OCI-LY3 (cell line): ENCODE data around the gene CD63.

Experiments
- H2AFZ ChIP-seq: fragments of 200-600, 300-600 bp; shearing (Covaris generic); 2 replicates; pipeline ENCODE4 v1.6.0; 2014; ENCODE audit warnings: antibody characterized with exemption, low read depth, low read length
- H3K27ac ChIP-seq: fragments of 200-600, 300-600 bp; sonication (generic); 2 replicates; pipeline ENCODE4 v1.5.1; 2014; ENCODE audit warnings: mild to moderate bottlenecking, low read length, moderate library complexity, mixed read lengths
- H3K27me3 ChIP-seq: fragments of 200-600, 300-600 bp; sonication (generic); 2 replicates; pipeline ENCODE4 v1.6.1; 2014; ENCODE audit warnings: low read depth, low read length, mixed read lengths
- H3K36me3 ChIP-seq: fragments of 200-600, 300-600 bp; sonication (generic); replicated peaks from 2 replicates; pipeline ENCODE3; 2014; ENCODE audit warnings: low read depth, low read length, mixed read lengths
- H3K4me1 ChIP-seq: fragments of 300-600, 200-600 bp; sonication (generic); 2 replicates; pipeline ENCODE4 v1.6.1; 2014; ENCODE audit warnings: low read length, mixed read lengths
- H3K4me2 ChIP-seq: fragments of 200-600, 300-600 bp; sonication (generic); 2 replicates; pipeline ENCODE4 v1.6.1; 2014; ENCODE audit warnings: low read length, mixed read lengths
- H3K4me3 ChIP-seq: fragments of 300-600, 200-600 bp; sonication (generic); 2 replicates; pipeline ENCODE4 v1.5.1; 2014; ENCODE audit warnings: antibody characterized with exemption, mild to moderate bottlenecking, low read length, moderate library complexity
- H3K79me2 ChIP-seq: fragments of 300-600, 200-600 bp; shearing (Covaris generic); 2 replicates; pipeline ENCODE4 v1.6.1; 2014; ENCODE audit warnings: mild to moderate bottlenecking, low read length, mixed read lengths
- H3K9ac ChIP-seq: fragments of 300-600, 200-600 bp; shearing (Covaris generic); 2 replicates; pipeline ENCODE4 v1.6.0; 2014; ENCODE audit warnings: mild to moderate bottlenecking, low read length, moderate library complexity
- H3K9me3 ChIP-seq: fragments of 200-600, 300-600 bp; shearing (Covaris generic); 2 replicates; pipeline ENCODE4 v1.6.1; 2014; ENCODE audit warnings: low read length, mixed read lengths; ENCODE audit not compliant: insufficient read depth
- H4K20me1 ChIP-seq: fragments of 200-600, 300-600 bp; sonication (generic); 2 replicates; pipeline ENCODE4 v1.6.1; 2016; ENCODE audit warnings: low read length, mixed read lengths; ENCODE audit not compliant: insufficient read depth
- EZH2phosphoT487 ChIP-seq: fragments of 200-600 bp; shearing (Covaris generic); IDR thresholded peaks from 2 replicates; pipeline ENCODE4 v1.6.1; 2018; ENCODE audit warnings: antibody characterized with exemption, mixed run types, low read depth
- TF ChIP-seq, protein P1 (sequence below): fragments of 200-600, 300-600 bp; sonication (generic); IDR thresholded peaks from 2 replicates; pipeline ENCODE4 v1.5.1; 2014; ENCODE audit warnings: antibody characterized with exemption, low read length, low read depth

The CD63 gene

DNA sequence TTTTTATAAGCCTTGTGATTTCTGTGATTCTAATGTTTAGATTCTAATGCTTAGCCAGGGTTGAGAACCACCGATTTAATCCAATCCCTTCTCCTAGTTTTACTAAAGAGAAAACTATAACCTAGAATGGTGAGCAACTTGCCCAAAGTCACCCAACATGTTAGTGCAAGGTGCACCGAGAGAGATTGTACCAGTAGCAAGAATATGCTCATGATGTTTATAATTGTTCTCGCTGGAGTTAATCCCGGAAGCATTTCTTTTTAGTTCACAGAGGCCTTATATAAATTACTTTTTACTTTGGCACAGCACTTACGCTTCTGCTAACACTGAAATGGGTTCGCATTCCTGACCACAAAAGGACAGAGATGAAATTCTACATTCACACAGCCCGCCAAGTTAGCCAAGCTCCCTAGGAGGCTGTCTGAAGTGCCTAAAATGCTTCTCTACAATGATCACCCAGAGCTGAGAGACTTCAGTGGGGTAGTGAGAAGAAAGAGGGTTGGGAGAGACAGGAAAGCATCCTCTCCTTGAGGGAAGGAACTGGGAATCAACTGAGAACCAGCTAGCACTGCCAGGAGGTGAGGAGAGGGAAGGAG is 13.5 kb downstream of the CD63 start:
- Histone ChIP-seq H3K9me3 (no peaks in the 10 kb centered on the region), H2AFZ (peak overlapping the region; percentile 99), H4K20me1 (no peaks in the 10 kb centered on the region), H3K4me1 (peaks cover 15% of the 10 kb centered on the region), H3K79me2 (peaks cover 7% of the 10 kb centered on the region; the same call in 1 of the 2 replicates), H3K36me3 (no peaks in the 10 kb centered on the region), H3K27me3 (peaks cover 9% of the 10 kb centered on the region), H3K9ac (peak overlapping the region; percentile 86; the same call in 1 of the 2 replicates), H3K4me2 (peak overlapping the region; percentile 90), H3K4me3 (peak overlapping the region; percentile 91), H3K27ac (no peak overlapping the region)
- TF ChIP-seq EZH2phosphoT487 = no peak
- TF ChIP-seq, protein P1, sequence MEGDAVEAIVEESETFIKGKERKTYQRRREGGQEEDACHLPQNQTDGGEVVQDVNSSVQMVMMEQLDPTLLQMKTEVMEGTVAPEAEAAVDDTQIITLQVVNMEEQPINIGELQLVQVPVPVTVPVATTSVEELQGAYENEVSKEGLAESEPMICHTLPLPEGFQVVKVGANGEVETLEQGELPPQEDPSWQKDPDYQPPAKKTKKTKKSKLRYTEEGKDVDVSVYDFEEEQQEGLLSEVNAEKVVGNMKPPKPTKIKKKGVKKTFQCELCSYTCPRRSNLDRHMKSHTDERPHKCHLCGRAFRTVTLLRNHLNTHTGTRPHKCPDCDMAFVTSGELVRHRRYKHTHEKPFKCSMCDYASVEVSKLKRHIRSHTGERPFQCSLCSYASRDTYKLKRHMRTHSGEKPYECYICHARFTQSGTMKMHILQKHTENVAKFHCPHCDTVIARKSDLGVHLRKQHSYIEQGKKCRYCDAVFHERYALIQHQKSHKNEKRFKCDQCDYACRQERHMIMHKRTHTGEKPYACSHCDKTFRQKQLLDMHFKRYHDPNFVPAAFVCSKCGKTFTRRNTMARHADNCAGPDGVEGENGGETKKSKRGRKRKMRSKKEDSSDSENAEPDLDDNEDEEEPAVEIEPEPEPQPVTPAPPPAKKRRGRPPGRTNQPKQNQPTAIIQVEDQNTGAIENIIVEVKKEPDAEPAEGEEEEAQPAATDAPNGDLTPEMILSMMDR = no peak

DNA sequence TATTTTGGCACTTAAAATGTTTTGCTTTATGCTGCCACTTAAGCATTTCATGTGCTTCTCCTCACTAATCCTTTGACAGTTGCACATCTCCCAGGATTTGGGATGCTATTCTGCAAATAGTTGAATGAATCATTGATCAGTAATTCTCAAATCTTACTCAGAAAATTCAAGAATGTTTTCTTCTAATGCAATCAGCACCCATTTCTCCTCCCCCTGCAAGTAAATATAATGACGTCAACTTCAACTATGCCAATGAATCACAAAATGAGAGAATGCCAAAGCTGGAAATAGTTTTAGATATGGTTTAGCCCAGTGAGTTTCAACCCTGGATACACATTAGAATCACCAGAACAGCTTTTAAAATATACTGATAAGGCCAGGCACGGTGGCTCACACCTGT is 15.1 kb downstream of the CD63 start:
- Histone ChIP-seq H3K4me3 (no peak overlapping the region), H3K9ac (no peak overlapping the region), H3K79me2 (peaks cover 7% of the 10 kb centered on the region; the same call in 1 of the 2 replicates), H3K27me3 (peaks cover 21% of the 10 kb centered on the region), H3K4me2 (no peak overlapping the region), H2AFZ (no peak overlapping the region), H3K4me1 (peaks cover 20% of the 10 kb centered on the region), H3K27ac (no peak overlapping the region), H3K9me3 (no peaks in the 10 kb centered on the region), H3K36me3 (no peaks in the 10 kb centered on the region), H4K20me1 (no peaks in the 10 kb centered on the region)
- TF ChIP-seq, protein P1 = no peak
- no peak for TF ChIP-seq EZH2phosphoT487

DNA sequence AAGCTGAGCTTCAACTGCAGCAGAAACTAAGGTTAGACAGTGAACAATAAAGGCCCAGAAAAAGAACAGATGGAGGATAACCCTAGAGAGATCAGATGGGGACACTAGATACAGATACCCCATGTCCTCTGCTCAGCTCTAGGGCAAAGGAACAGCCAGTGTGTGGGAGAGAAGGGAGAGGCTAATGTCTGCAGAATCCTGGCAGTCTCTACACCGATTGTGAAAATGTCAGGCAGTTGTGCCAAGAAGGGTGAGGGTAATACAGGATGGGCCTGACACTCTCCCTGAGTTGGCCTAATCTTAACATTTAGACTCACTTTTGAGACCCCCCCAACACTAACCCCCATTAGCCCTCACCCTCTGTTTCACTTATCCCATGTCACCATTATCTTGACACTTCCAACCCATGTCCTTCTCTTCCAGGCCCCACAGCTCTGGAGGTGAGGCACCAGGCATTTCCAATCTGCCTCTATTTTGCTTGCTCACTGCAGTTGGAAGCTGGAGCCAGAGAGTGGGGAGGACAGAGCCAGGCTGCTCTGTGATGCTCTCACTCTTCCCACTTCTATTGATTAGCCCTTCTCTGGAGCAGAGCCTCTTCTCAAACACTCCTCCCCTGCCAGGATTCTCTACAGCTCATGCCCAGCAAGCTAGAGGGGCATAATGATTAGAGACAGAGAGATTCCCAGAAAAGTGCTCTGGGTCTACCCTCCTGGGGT is 16.0 kb downstream of the CD63 start:
- TF ChIP-seq, protein P1 = no peak
- no peak for TF ChIP-seq EZH2phosphoT487

DNA sequence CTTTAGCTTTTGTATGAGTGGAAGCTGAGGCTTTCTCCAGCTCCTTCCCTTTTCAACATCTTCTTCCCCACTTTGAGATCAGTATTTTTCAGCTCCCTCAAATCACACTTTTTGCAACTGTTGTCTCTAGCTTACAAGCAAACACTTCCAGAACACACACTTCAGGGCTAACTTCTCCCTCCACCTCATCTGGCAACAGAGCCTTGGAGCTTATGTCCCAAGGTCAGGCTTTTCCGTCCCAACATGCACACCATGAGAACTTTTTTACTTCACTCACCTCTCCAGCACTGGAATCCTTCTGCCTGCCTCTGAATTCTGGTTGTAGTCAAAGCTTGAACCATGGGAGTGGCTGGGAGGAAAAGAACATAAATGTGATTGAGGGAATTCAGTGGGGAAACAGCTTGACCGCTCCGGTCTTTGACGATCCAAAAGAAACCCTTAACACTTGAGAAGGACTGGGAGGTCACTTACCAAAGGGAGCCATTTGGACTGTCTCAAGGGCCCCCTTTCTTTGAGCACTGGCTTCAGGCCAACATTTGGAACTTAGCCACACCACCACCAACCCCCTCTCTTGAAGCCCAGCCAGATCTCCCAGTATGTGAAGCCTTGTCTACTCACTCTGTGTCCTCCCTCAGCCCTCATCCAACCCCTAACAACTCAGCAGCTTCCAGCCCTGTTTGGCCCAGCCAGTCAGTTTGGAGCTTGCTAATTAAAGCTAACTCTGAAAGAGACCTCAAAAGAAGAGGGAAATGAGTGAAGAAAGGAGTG is 16.8 kb downstream of the CD63 start:
- Histone ChIP-seq H3K27me3 (peaks cover 25% of the 10 kb centered on the region), H3K4me3 (no peak overlapping the region), H3K27ac (no peak overlapping the region), H3K4me1 (peaks cover 19% of the 10 kb centered on the region), H3K9me3 (no peaks in the 10 kb centered on the region), H3K4me2 (no peak overlapping the region), H4K20me1 (no peaks in the 10 kb centered on the region), H3K79me2 (peaks cover 3% of the 10 kb centered on the region; the same call in 1 of the 2 replicates), H2AFZ (no peak overlapping the region), H3K36me3 (no peaks in the 10 kb centered on the region), H3K9ac (no peak overlapping the region)
- TF ChIP-seq EZH2phosphoT487 = no peak
- TF ChIP-seq, protein P1 = no peak

More for the DNA sequence above, 16.0 kb downstream of the CD63 start:
- Histone ChIP-seq H4K20me1 (no peaks in the 10 kb centered on the region), H3K27ac (no peak overlapping the region), H3K4me3 (no peak overlapping the region), H3K9me3 (no peaks in the 10 kb centered on the region), H3K4me2 (no peak overlapping the region), H3K4me1 (peaks cover 26% of the 10 kb centered on the region), H3K79me2 (peaks cover 7% of the 10 kb centered on the region; the same call in 1 of the 2 replicates), H3K27me3 (peaks cover 25% of the 10 kb centered on the region), H2AFZ (no peak overlapping the region), H3K9ac (no peak overlapping the region), H3K36me3 (no peaks in the 10 kb centered on the region)
